AG04450 (cell line): ENCODE data around the gene PARP11. TPM values are rescaled to one million over a fixed set of nuclear protein-coding genes. Genes with fewer than 3 reads are reported as not detected.

Experiments
- CTCF ChIA-PET: fragments of 300-600, 350-600 bp; formaldehyde crosslinking; extraction: SDS; loops from one replicate; lab custom pipeline; 2022; ENCODE audit warnings: antibody characterized with exemption, inconsistent platforms; lab: Charles Lee
- POLR2A ChIA-PET: fragments of 350-600 bp; formaldehyde crosslinking; extraction: SDS; loops from one replicate; lab custom pipeline; 2021; ENCODE audit warnings: antibody characterized with exemption, inconsistent platforms; lab: Yijun Ruan, JAX
- DNase-seq: peaks from one replicate; pipeline ENCODE4 v3.0.0-alpha.2; 2011; ENCODE audit warnings: low read depth, low spot score
- H3K27ac ChIP-seq: one replicate; pipeline ENCODE4 v1.5.1; 2012; ENCODE audit warnings: low read depth, low read length, control low read depth
- H3K27me3 ChIP-seq: one replicate; pipeline ENCODE4 v1.6.0; 2012; ENCODE audit warnings: low read length; ENCODE audit not compliant: control insufficient read depth, insufficient read depth
- H3K4me3 ChIP-seq: 2 replicates; pipeline ENCODE4 v1.5.1; 2011; ENCODE audit warnings: mild to moderate bottlenecking, low read depth, low read length, control low read depth
- H3K9me3 ChIP-seq: 2 replicates; pipeline ENCODE4 v1.5.1; 2012; ENCODE audit warnings: low read length; ENCODE audit not compliant: control insufficient read depth, insufficient read depth
- CTCF ChIP-seq: IDR thresholded peaks from 2 replicates; pipeline ENCODE4 v1.5.1; 2011; ENCODE audit warnings: low read depth, low read length, control low read depth, inconsistent platforms
- polyA plus RNA-seq: library from polyadenylated mRNA; depleted of rRNA; stranded (reverse); fragments of >200 nt; gene quantifications from 2 replicates; pipeline ENCODE4 v1.2.3, GENCODE V29; 2011

Gene PARP11
- polyA plus RNA-seq, 1 experiment = 6.9 TPM

GRCh38 chr12:3838076-3838475 lies 35.1 kb downstream of the PARP11 start:
- Histone ChIP-seq H3K27me3 (no peaks in the 10 kb centered on the region), H3K27ac (no peak overlapping the region), H3K9me3 (no peaks in the 10 kb centered on the region; the same call in 1 of the 2 replicates), H3K4me3 (no peak overlapping the region)
- ChIA-PET POLR2A (no interaction called here), CTCF (interaction anchor here (1.0 kb wide), 1 partner anchor 538 kb away, joined by 3 read pairs; no protein-coding TSS in a partner anchor)
- TF ChIP-seq CTCF = no peak
- no peak for DNase-seq

GRCh38 chr12:3837049-3837448 lies 36.1 kb downstream of the PARP11 start:
- no peak for TF ChIP-seq CTCF
- DNase-seq = no peak
- Histone ChIP-seq H3K4me3 (no peak overlapping the region), H3K27me3 (no peaks in the 10 kb centered on the region), H3K9me3 (no peaks in the 10 kb centered on the region; the same call in 1 of the 2 replicates), H3K27ac (no peak overlapping the region)
- ChIA-PET POLR2A (no interaction called here), CTCF (interaction anchor here (1.0 kb wide), 1 partner anchor 537 kb away, joined by 3 read pairs; no protein-coding TSS in a partner anchor)

GRCh38 chr12:3836641-3837040 lies 36.6 kb downstream of the PARP11 start:
- no peak overlapping the region for H3K27ac ChIP-seq
- no peaks in the 10 kb centered on the region for H3K27me3 ChIP-seq
- DNase-seq = no peak
- POLR2A ChIA-PET = no interaction called here
- no peak overlapping the region for H3K4me3 ChIP-seq
- H3K9me3 ChIP-seq = no peaks in the 10 kb centered on the region; the same call in 1 of the 2 replicates
- CTCF ChIA-PET = no interaction called here
- no peak for TF ChIP-seq CTCF

- Histone ChIP-seq H3K9me3 (no peaks in the 10 kb centered on the region; the same call in 1 of the 2 replicates), H3K4me3 (no peak overlapping the region), H3K27me3 (no peaks in the 10 kb centered on the region), H3K27ac (no peak overlapping the region)
- ChIA-PET POLR2A (no interaction called here), CTCF (interaction anchor here (0.8 to 0.9 kb wide), 2 partner anchors 12 to 536 kb away, joined by 3 read pairs; no protein-coding TSS in a partner anchor)
- no peak for DNase-seq
- TF ChIP-seq CTCF = no peak
Observed at GRCh38 chr12:3835914-3836313, 37.3 kb downstream of the PARP11 start.

GRCh38 chr12:3834774-3835173 lies 38.4 kb downstream of the PARP11 start:
- no peak for TF ChIP-seq CTCF
- ChIA-PET CTCF (interaction anchor here (0.6 to 0.9 kb wide), 2 partner anchors 51 to 535 kb away, joined by 3 read pairs; no protein-coding TSS in a partner anchor), POLR2A (no interaction called here)
- Histone ChIP-seq H3K27ac (no peak overlapping the region), H3K4me3 (no peak overlapping the region), H3K9me3 (no peaks in the 10 kb centered on the region; the same call in 1 of the 2 replicates), H3K27me3 (no peaks in the 10 kb centered on the region)
- no peak for DNase-seq
